Measurements from ENCODE around the gene SFXN2.

The SFXN2 gene

DNA sequence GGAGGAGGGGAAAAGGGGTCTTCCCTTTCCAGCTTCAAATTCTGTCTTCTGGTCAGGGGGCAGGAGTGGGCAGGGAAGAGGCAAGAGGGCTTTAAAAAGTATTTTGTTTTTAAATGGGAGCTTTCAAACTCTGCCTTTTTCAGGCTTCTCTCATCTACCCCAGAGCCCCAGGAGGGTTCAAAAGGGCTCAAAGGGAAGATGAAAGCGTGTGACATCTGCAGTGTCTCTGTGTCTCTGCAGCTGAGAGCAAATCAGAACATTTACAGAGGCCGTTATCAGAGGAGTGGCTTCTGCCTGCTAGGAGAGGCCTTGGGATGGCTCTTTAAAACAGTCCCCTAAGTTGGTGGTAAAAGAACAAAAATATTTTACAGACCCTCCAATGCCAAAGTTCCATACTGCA lies 39.9 kb upstream of the SFXN2 start:
- FAIRE-seq (no peak), DNase-seq (ENCODE audit: insufficient read length) (no peak)
- TF ChIP-seq TAF1 (IDR thresholded peaks at IDR 0.05; ENCODE audit: borderline replicate concordance, low read depth, low read length) (no peak), POLR2AphosphoS5 (IDR thresholded peaks at IDR 0.05; ENCODE audit: low read depth, low read length) (no peak), POLR2A (IDR thresholded peaks at IDR 0.05; ENCODE audit: low read depth, low read length) (no peak)

DNA sequence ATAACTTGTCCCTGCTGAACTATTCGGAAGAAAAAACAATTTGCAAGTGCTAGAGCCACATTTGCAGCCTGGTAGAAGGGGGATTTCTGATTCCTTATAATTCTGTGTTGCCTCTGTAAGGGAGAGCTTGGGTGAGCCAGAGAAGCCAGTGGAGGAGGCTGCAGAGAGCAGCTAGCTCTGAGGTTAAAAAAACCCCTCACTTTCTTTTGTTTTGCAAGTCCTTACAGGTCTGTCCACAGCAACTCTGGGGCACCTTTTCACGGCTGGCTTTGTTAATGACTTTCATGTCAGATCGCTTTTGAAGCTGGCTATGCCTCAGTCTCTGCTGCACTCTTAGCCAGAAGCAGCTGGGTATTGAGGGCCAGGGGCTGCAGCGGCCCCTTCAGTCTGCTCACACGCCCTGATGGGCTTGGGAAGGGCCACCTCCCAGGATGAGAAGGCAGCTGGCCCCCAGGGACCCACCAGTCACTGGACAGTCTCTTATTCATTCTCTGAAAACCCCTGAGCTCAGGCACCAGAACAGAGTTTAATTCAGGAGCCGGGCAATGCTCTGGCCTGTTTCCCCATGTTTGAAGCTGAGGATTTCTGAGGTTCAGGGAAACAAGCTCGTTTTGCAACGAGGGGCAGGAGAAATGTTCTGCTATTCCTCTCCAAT lies 39.3 kb upstream of the SFXN2 start:
- TF ChIP-seq POLR2AphosphoS5 (IDR thresholded peaks at IDR 0.05; ENCODE audit: low read depth, low read length) = no peak
- TF ChIP-seq TAF1 (IDR thresholded peaks at IDR 0.05; ENCODE audit: borderline replicate concordance, low read depth, low read length) = no peak
- no peak for TF ChIP-seq POLR2A (IDR thresholded peaks at IDR 0.05; ENCODE audit: low read depth, low read length)
- DNase-seq (ENCODE audit: insufficient read length) (no peak), FAIRE-seq (no peak)

DNA sequence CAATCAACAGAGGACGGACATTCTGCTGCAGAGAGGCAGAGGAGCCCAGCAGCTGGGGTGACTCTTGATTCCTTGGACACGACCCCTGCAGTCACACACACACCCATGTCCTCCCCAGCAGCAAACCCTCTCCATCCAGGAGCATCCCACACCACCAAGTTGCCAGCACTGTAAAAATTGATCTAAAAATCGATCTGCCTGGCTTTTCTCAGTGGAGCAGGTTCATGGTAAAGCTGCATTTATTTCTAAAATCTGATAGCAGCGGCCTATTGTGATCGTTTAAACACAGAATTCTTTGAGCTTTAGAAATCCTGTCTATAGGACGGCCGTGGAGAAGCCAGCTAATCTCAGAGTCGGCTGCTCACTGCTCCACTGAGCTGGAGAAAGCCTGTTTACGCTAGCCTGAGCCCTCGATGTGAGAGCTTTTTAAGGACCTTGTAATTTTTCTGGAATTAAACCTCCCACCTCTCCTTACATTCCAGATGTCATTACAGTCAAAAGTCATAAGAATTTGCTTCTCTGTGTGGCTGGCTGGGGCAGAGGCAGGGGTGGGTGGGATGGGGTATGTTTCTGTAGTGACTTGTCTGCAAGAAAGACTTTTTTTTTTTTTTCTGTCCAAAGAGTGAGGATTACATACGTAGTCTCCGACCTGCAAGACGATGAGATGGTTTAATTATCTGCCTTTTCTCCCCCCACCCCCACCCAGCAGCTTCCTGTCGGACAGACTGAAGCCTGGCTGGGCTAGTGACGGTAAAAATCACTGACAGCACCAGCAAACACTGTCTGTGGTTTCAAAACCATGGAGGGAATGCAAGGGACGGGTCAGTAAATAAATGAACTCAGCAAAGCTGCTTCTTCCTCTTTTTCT lies 38.5 kb upstream of the SFXN2 start:
- TF ChIP-seq POLR2A (IDR thresholded peaks at IDR 0.05; ENCODE audit: low read depth, low read length) = no peak
- no peak for TF ChIP-seq TAF1 (IDR thresholded peaks at IDR 0.05; ENCODE audit: borderline replicate concordance, low read depth, low read length)
- TF ChIP-seq POLR2AphosphoS5 (IDR thresholded peaks at IDR 0.05; ENCODE audit: low read depth, low read length) = no peak
- FAIRE-seq = peak; percentile 5
- no peak for DNase-seq (ENCODE audit: insufficient read length)

DNA sequence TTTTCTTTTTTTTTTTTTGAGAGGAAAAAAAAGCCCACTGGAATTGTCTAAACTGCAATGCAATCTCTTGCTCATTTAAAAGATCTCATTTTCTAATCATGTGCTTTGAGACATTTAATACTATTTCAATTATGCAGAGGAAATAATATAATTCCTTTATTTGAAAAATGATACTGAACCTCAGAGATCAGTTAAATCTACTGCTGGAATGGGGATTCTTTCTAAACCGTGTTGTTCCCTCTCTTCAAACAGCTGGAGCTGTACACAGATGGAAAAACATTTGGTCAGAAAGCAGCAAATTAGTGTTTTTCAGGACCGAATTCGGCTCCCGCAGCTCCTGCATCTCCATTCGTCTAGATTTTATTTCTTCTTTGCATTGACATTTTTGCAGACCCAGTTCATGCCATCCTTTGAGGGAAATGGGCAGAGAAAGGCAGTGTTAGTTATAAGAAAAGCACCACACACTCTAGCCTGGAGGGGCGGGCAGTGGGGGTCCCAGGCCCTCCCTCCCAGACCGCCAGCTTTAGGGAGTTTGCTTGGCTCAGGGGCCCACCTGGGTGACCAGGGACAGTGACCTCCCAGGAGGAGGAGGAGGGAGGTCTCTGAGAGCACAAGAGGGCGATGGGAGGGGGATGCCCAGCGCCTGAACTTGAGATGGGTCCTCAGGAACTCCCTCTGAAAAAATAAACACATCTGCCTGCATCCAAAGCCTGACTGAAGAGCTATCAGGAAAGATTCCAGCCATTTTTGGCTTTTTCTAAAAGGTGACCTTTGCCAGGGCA lies 37.7 kb upstream of the SFXN2 start:
- no peak for FAIRE-seq
- no peak for DNase-seq (ENCODE audit: insufficient read length)
- no peak for TF ChIP-seq POLR2A (IDR thresholded peaks at IDR 0.05; ENCODE audit: low read depth, low read length)
- TF ChIP-seq POLR2AphosphoS5 (IDR thresholded peaks at IDR 0.05; ENCODE audit: low read depth, low read length) = no peak
- no peak for TF ChIP-seq TAF1 (IDR thresholded peaks at IDR 0.05; ENCODE audit: borderline replicate concordance, low read depth, low read length)

DNA sequence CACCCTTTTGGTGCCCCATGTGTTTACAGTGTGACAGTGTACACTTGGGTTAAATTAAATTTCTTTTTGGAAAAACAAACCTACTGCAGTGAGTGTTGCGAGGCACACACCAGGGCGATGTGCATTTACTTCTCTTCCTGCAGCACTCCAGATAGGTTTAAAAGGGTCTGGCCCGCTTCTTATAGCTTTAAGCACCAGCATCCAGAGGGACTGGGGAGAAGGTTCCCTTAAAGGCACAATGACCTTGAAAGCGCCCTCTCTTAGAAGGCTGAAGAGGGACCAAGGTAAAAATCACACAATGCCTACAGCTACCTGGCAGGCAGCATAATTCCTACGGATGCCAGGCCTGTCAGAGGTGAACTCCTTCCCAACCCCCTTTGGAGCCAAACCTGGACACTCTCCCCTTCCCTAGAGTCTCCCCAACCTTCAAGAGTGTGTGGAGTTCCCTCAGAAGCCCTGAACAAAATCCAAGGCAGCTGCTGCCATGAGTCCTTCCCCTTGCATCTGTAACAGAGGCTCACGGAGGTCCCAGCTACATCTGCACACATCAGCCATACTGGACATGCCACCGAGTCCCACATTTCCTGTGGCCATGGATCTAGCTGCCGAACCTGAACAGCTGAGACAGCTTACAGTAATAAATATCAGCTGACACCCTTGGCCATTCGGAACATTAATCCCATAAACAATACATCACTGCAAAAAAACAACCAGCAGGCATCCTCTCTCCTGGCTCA lies 36.9 kb upstream of the SFXN2 start:
- FAIRE-seq (no peak), DNase-seq (ENCODE audit: insufficient read length) (no peak)
- TF ChIP-seq POLR2AphosphoS5 (IDR thresholded peaks at IDR 0.05; ENCODE audit: low read depth, low read length) = no peak
- no peak for TF ChIP-seq POLR2A (IDR thresholded peaks at IDR 0.05; ENCODE audit: low read depth, low read length)

DNA sequence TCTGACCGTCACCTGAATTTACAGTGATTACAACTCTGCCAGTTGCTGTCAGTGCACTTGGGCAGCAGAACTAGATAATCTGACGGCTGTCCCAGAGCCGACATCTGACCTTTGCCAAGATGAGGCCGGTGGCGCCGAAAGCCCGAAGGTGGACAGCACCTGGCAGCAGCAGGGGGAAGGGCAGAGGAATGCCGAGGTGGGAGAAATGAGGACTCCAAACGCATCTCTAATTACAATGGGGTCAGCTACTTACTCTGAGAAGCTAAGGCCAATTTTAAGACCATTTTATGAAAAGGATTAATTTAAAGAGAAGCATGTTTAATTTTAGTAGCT lies 36.4 kb upstream of the SFXN2 start:
- no peak for DNase-seq (ENCODE audit: insufficient read length)
- FAIRE-seq = no peak
- TF ChIP-seq POLR2A (IDR thresholded peaks at IDR 0.05; ENCODE audit: low read depth, low read length) = no peak
- TF ChIP-seq POLR2AphosphoS5 (IDR thresholded peaks at IDR 0.05; ENCODE audit: low read depth, low read length) = no peak
- TF ChIP-seq TAF1 (IDR thresholded peaks at IDR 0.05; ENCODE audit: borderline replicate concordance, low read depth, low read length) = no peak

DNA sequence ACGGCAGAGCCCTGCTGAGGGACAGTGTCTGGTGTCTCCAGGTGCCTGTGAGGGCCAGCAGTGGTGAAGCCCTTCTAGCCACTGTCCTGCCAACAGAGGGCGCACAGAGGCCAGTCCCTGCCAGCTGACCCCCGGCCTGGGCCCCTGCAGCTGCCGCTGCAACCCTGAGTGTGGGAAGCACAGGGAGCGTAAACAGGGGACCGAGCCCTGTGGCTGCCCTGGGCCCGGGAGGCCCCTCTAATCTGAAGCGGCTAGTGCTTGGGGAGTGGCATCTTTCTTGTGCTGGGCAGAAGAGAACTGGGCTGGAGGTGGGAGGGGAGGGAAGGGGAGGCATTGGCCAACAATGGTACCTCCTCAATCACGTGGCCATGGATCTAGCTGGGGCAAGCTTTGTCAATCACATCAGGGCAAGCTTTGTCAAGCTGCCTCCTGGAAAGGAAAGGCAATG lies 35.6 kb upstream of the SFXN2 start:
- TF ChIP-seq TAF1 (IDR thresholded peaks at IDR 0.05; ENCODE audit: borderline replicate concordance, low read depth, low read length) (no peak), POLR2A (IDR thresholded peaks at IDR 0.05; ENCODE audit: low read depth, low read length) (no peak), POLR2AphosphoS5 (IDR thresholded peaks at IDR 0.05; ENCODE audit: low read depth, low read length) (no peak)
- FAIRE-seq (no peak), DNase-seq (ENCODE audit: insufficient read length) (peak; percentile 46)

DNA sequence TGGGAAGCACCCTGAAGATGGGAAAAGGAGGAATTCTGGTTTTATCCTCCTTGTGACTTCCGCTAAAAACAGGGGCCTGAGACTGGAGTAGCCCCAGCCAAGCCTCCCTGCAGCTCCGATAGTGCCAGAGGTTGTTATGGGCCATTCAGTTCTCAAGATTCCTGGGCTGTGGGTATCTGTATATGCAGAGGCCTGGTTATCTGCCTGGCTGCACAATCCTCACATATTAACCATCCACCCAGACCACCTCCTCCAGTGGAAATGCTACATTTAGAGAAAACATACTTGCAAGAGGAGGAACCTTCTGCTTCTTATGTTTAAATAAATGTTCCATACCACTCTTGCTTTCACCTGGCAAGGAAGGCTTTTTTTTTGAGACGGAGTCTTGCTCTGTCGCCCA lies 34.8 kb upstream of the SFXN2 start:
- TF ChIP-seq POLR2AphosphoS5 (IDR thresholded peaks at IDR 0.05; ENCODE audit: low read depth, low read length) = no peak
- TF ChIP-seq TAF1 (IDR thresholded peaks at IDR 0.05; ENCODE audit: borderline replicate concordance, low read depth, low read length) = no peak
- no peak for TF ChIP-seq POLR2A (IDR thresholded peaks at IDR 0.05; ENCODE audit: low read depth, low read length)
- no peak for DNase-seq (ENCODE audit: insufficient read length)
- no peak for FAIRE-seq

DNA sequence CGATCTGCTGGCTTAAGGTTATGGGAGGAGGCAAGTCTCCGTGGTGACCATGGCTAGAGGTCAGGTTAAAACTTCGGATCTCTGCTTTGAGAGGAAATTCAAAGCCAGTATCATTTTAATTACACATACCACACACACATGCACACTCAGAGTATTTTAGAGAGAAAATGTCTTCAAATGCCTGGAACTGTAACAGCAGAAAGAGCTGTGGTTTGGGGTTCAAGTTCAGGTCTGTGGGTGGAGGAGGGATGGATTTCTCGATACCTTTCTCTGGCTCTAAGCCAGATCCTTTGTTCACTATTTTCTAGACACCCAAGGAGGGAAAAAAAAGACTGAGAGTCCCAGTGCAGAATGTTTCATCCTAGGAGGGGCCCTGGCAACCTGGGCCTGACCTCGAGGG lies 32.7 kb upstream of the SFXN2 start:
- FAIRE-seq (no peak), DNase-seq (ENCODE audit: insufficient read length) (no peak)
- no peak for TF ChIP-seq POLR2A (IDR thresholded peaks at IDR 0.05; ENCODE audit: low read depth, low read length)
- TF ChIP-seq POLR2AphosphoS5 (IDR thresholded peaks at IDR 0.05; ENCODE audit: low read depth, low read length) = no peak
- TF ChIP-seq TAF1 (IDR thresholded peaks at IDR 0.05; ENCODE audit: borderline replicate concordance, low read depth, low read length) = no peak

DNA sequence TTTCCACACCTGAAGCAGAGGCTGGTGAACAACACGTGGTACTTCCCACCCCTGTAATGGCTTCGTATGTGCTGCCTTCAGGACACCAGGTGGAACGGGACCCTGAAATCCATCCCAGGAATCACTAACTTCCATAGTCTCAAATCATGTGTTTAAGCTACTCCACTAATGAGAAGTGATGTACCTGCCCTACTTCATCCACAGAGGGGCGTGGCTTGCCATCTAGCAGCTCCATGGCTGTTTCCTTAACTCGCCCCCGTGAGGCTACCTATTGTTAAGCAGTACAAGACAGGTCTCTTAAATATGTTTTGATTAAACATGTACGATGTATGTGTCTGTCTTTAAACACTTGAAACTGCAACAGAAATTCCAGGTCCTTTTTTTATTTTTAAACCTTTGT lies 32.0 kb upstream of the SFXN2 start:
- no peak for TF ChIP-seq POLR2AphosphoS5 (IDR thresholded peaks at IDR 0.05; ENCODE audit: low read depth, low read length)
- no peak for TF ChIP-seq TAF1 (IDR thresholded peaks at IDR 0.05; ENCODE audit: borderline replicate concordance, low read depth, low read length)
- TF ChIP-seq POLR2A (IDR thresholded peaks at IDR 0.05; ENCODE audit: low read depth, low read length) = no peak
- FAIRE-seq (no peak), DNase-seq (ENCODE audit: insufficient read length) (no peak)

DNA sequence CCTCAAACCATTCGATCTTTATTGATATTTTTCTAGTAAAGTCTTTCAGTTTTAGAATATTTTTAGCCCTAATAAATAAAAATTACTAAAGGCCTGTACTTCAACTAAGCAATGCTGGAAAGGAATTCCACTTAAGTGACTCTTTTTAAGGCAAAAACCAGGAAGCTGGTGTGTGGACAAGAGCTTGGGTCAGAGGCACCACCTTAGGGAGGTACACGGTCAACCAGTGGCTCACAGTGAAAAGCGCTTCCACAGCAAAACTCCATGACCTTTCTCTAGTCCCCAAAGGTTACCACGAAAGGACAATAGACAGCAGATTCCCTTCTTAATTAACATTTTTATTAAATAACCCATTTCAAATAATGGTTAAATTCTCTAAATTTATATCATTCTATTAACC lies 31.5 kb upstream of the SFXN2 start:
- FAIRE-seq (no peak), DNase-seq (ENCODE audit: insufficient read length) (no peak)
- TF ChIP-seq TAF1 (IDR thresholded peaks at IDR 0.05; ENCODE audit: borderline replicate concordance, low read depth, low read length) (no peak), POLR2A (IDR thresholded peaks at IDR 0.05; ENCODE audit: low read depth, low read length) (no peak)

Data from GM12892 (cell line).